Peyer's patch (tissue), 4 donors: Measurements from ENCODE around the gene COL28A1.

Experiments used
- POLR2A ChIP-seq, 2 donors: fragments of 450-650 bp; IDR thresholded peaks; one replicate each; pipeline ENCODE4 v1.5.1; 2017; ENCODE audit warnings: antibody characterized with exemption in 2 of 2, mild to moderate bottlenecking in 2 of 2, moderate library complexity in 2 of 2
- TF ChIP-seq, protein P1 (sequence below), 6 experiments: fragments of 450-650 bp in 4 of 6; fragments of 200-600 bp in 2 of 6; sonication (generic) in 1 of 6; IDR thresholded peaks; one replicate each; pipeline ENCODE4 v1.5.1; 2017 to 2019; ENCODE audit warnings: antibody characterized with exemption in 6 of 6, mild to moderate bottlenecking in 3 of 6, moderate library complexity in 1 of 6

DNA sequence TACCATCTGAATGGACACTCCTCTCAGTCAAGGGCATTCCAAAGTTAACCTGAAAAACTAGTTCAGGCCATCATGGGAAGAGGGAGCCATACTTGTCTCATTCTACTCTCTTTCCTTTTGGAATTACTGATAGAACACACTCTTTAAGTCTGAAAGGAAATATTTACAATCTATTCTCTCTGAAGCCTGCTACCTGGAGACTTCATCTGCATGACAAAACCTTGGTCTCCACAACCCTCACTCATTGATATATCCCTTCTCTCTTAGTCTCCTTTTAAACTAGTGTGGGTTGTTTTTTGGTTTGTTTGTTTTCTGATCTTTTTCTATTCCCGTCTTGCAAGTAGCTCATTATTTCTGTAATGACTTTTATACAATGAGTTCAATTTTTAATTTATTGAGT is 183.8 kb downstream of the COL28A1 start:
- TF ChIP-seq, protein P1, sequence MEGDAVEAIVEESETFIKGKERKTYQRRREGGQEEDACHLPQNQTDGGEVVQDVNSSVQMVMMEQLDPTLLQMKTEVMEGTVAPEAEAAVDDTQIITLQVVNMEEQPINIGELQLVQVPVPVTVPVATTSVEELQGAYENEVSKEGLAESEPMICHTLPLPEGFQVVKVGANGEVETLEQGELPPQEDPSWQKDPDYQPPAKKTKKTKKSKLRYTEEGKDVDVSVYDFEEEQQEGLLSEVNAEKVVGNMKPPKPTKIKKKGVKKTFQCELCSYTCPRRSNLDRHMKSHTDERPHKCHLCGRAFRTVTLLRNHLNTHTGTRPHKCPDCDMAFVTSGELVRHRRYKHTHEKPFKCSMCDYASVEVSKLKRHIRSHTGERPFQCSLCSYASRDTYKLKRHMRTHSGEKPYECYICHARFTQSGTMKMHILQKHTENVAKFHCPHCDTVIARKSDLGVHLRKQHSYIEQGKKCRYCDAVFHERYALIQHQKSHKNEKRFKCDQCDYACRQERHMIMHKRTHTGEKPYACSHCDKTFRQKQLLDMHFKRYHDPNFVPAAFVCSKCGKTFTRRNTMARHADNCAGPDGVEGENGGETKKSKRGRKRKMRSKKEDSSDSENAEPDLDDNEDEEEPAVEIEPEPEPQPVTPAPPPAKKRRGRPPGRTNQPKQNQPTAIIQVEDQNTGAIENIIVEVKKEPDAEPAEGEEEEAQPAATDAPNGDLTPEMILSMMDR (IDR thresholded peaks at IDR 0.05) = no peak
- no peak for TF ChIP-seq POLR2A (IDR thresholded peaks at IDR 0.05)
